OCI-LY7 (cell line): Measurements from ENCODE around the gene GALNTL6. TPM values are rescaled to one million over a fixed set of nuclear protein-coding genes. Genes with fewer than 3 reads are reported as not detected.

Source experiments
- BruUV-seq: library from RNA; stranded (reverse); fragments of 400-500 nt; replicated peaks from 2 replicates; lab custom pipeline; 2021; lab: Mats Ljungman, UMichigan
- CTCF ChIA-PET: fragments of 300-600 bp; sonication (Branson Sonifier 250); formaldehyde crosslinking; loops from one replicate; lab custom pipeline; 2022; ENCODE audit warnings: antibody characterized with exemption; ENCODE audit not compliant: unreplicated experiment; lab: Charles Lee
- POLR2A ChIA-PET: fragments of 300-600 bp; sonication (Branson Sonifier 250); formaldehyde crosslinking; loops from one replicate; lab custom pipeline; 2022; ENCODE audit warnings: antibody characterized with exemption; lab: Charles Lee
- DNase-seq: peaks from one replicate; pipeline ENCODE4 v3.0.0-alpha.2; 2015; ENCODE audit warnings: low spot score
- H2AFZ ChIP-seq: fragments of 200-600 bp; sonication (generic), shearing (Covaris generic); 2 replicates; pipeline ENCODE4 v1.6.1; 2014; ENCODE audit warnings: mild to moderate bottlenecking, antibody characterized with exemption, low read length, moderate library complexity
- H3K27ac ChIP-seq: fragments of 200-600 bp; sonication (generic); 2 replicates; pipeline ENCODE4 v1.5.1; 2014; ENCODE audit warnings: mixed run types, low read depth, mild to moderate bottlenecking, moderate library complexity, low read length, inconsistent platforms; ENCODE audit not compliant: poor library complexity, severe bottlenecking
- H3K36me3 ChIP-seq: fragments of 200-600 bp; sonication (generic); 2 replicates; pipeline ENCODE4 v1.6.1; 2014; ENCODE audit warnings: mild to moderate bottlenecking, antibody characterized with exemption, low read length, moderate library complexity, mixed read lengths; ENCODE audit not compliant: insufficient read depth
- H3K4me1 ChIP-seq: fragments of 200-600 bp; sonication (generic); 2 replicates; pipeline ENCODE4 v1.5.1; 2014; ENCODE audit warnings: mild to moderate bottlenecking, low read length; ENCODE audit not compliant: insufficient read depth, poor library complexity, severe bottlenecking
- H3K4me2 ChIP-seq: fragments of 200-600 bp; sonication (generic); 2 replicates; pipeline ENCODE4 v1.6.1; 2014; ENCODE audit warnings: mild to moderate bottlenecking, low read length
- H3K4me3 ChIP-seq: fragments of 200-600 bp; sonication (generic); 2 replicates; pipeline ENCODE4 v1.5.1; 2014; ENCODE audit warnings: mild to moderate bottlenecking, low read depth, low read length; ENCODE audit not compliant: poor library complexity, severe bottlenecking
- H3K79me2 ChIP-seq: fragments of 200-600 bp; sonication (generic); 2 replicates; pipeline ENCODE4 v1.6.1; 2016; ENCODE audit warnings: low read depth, mild to moderate bottlenecking, low read length, moderate library complexity, mixed read lengths; ENCODE audit not compliant: insufficient read depth
- H3K9me2 ChIP-seq: fragments of 200-600 bp; sonication (generic); 2 replicates; pipeline ENCODE4 v1.6.1; 2016; ENCODE audit warnings: mild to moderate bottlenecking, low read length, mixed read lengths; ENCODE audit not compliant: insufficient read depth
- H3K9me3 ChIP-seq: fragments of 200-600 bp; sonication (generic); 2 replicates; pipeline ENCODE4 v1.6.1; 2014; ENCODE audit warnings: mild to moderate bottlenecking, mixed run types, low read length, mixed read lengths
- H4K20me1 ChIP-seq: fragments of 200-600 bp; sonication (generic); 2 replicates; pipeline ENCODE4 v1.6.1; 2014; ENCODE audit warnings: mild to moderate bottlenecking, antibody characterized with exemption, low read length, moderate library complexity, mixed read lengths; ENCODE audit not compliant: insufficient read depth
- CTCF ChIP-seq: fragments of 200-600 bp; sonication (generic); conservative IDR thresholded peaks from 2 replicates; pipeline ENCODE4 v1.5.1; 2014; ENCODE audit warnings: mild to moderate bottlenecking, antibody characterized with exemption, low read length, moderate library complexity, mixed read lengths
- EZH2phosphoT487 ChIP-seq: fragments of 200-600 bp; sonication (generic); IDR thresholded peaks from 2 replicates; pipeline ENCODE4 v1.6.1; 2018; ENCODE audit warnings: low read depth, borderline replicate concordance, mild to moderate bottlenecking, mixed run types, antibody characterized with exemption, low read length, moderate library complexity, mixed read lengths
- intact Hi-C: fragments of 100-400 bp; cut with micrococcal nuclease; formaldehyde crosslinking; loops from one replicate; pipeline ENCODE4 v1.10.0; 2022; ENCODE audit not compliant: unreplicated experiment
- total RNA-seq, 2 experiments: library from RNA; depleted of rRNA in 1 of 2; stranded (reverse); fragments of >200 nt in 1 of 2; shearing (Covaris generic) in 1 of 2; gene quantifications; 2 replicates each; pipeline ENCODE4 v1.2.3, GENCODE V29; 2014 to 2022

The GALNTL6 gene
- total RNA-seq, 2 experiments from 2014 or later: not detected

GRCh38 chr4:172344308-172344938, 531.2 kb downstream of the GALNTL6 start:
- Histone ChIP-seq H3K4me1 (no peaks in the 10 kb centered on the region), H3K4me3 (no peak overlapping the region), H3K9me2 (no peaks in the 10 kb centered on the region), H3K27ac (no peak overlapping the region), H3K36me3 (no peaks in the 10 kb centered on the region), H2AFZ (no peak overlapping the region), H3K9me3 (no peaks in the 10 kb centered on the region), H4K20me1 (no peaks in the 10 kb centered on the region), H3K4me2 (no peak overlapping the region), H3K79me2 (no peaks in the 10 kb centered on the region)
- BruUV-seq: no TSS peak
- ChIA-PET POLR2A (no interaction called here), CTCF (no interaction called here)
- intact Hi-C loops: no loop called here
- no peak for TF ChIP-seq CTCF
- TF ChIP-seq EZH2phosphoT487: no peak
- DNase-seq: no peak

- ChIA-PET POLR2A (no interaction called here), CTCF (no interaction called here)
- H3K27ac ChIP-seq: no peak overlapping the region
- H3K79me2 ChIP-seq: no peaks in the 10 kb centered on the region
- no peak for DNase-seq
- no peaks in the 10 kb centered on the region for H4K20me1 ChIP-seq
- no peaks in the 10 kb centered on the region for H3K9me3 ChIP-seq
- no TSS peak for BruUV-seq
- TF ChIP-seq EZH2phosphoT487: no peak
- no peak for TF ChIP-seq CTCF
- H3K4me3 ChIP-seq: no peak overlapping the region
- H2AFZ ChIP-seq: no peak overlapping the region
- no peaks in the 10 kb centered on the region for H3K4me1 ChIP-seq
- intact Hi-C loops: no loop called here
- H3K4me2 ChIP-seq: no peak overlapping the region
- no peaks in the 10 kb centered on the region for H3K9me2 ChIP-seq
- no peaks in the 10 kb centered on the region for H3K36me3 ChIP-seq
Measured at GRCh38 chr4:172348426-172348825, 535.2 kb downstream of the GALNTL6 start.

GRCh38 chr4:172352356-172352755, 539.2 kb downstream of the GALNTL6 start:
- no TSS peak for BruUV-seq
- H2AFZ ChIP-seq: no peak overlapping the region
- no peaks in the 10 kb centered on the region for H4K20me1 ChIP-seq
- intact Hi-C loops: no loop called here
- H3K9me2 ChIP-seq: no peaks in the 10 kb centered on the region
- no peak for DNase-seq
- POLR2A ChIA-PET: no interaction called here
- TF ChIP-seq EZH2phosphoT487 (no peak), CTCF (no peak)
- no peak overlapping the region for H3K4me2 ChIP-seq
- H3K79me2 ChIP-seq: no peaks in the 10 kb centered on the region
- CTCF ChIA-PET: no interaction called here
- H3K4me3 ChIP-seq: no peak overlapping the region
- H3K4me1 ChIP-seq: no peaks in the 10 kb centered on the region
- no peaks in the 10 kb centered on the region for H3K9me3 ChIP-seq
- no peaks in the 10 kb centered on the region for H3K36me3 ChIP-seq
- H3K27ac ChIP-seq: no peak overlapping the region
